Naive thymus-derived CD8-positive, alpha-beta T cell (primary cell): Measurements from ENCODE around the gene SCD. TPM values are rescaled to one million over a fixed set of nuclear protein-coding genes. Genes with fewer than 3 reads are reported as not detected.
A peak's percentile ranks its signal among the peaks of the same experiment; 100 is the strongest.

Source experiments
- ATAC-seq, 2 donors: fragments of 150-1000 bp; cut with Tn5 transposase in 1 of 2; sonication (Bioruptor Pico), chemical (Tn5 transposase) in 1 of 2; 1 replicate in 1 of 2; 2 replicates in 1 of 2; pipeline ENCODE4 v1.10.0; 2021; ENCODE audit warnings: mild to moderate bottlenecking in 2 of 2, moderate library complexity in 2 of 2
- POLR2A ChIA-PET: fragments of 350-600 bp; sonication (Branson Sonifier 250); formaldehyde crosslinking; loops from one replicate; lab custom pipeline; 2021; ENCODE audit warnings: antibody characterized with exemption; lab: Charles Lee
- DNase-seq, 10 donors: peaks; one replicate each; pipeline versions ENCODE4 v3.0.0 to v3.0.0-alpha.2; 2020 to 2022
- H3K27ac Mint-ChIP-seq, 10 donors: one replicate each; pipeline ENCODE4 v1.8.0; 2020 to 2022; ENCODE audit warnings: mild to moderate bottlenecking in 10 of 10, mixed read lengths in 10 of 10, moderate library complexity in 4 of 10, inconsistent platforms in 1 of 10
- H3K27me3 Mint-ChIP-seq, 5 donors: one replicate each; pipeline ENCODE4 v1.8.0; 2021 to 2022; ENCODE audit warnings: mixed read lengths in 5 of 5
- H3K36me3 Mint-ChIP-seq, 3 donors: one replicate each; pipeline ENCODE4 v1.8.0; 2020 to 2022; ENCODE audit warnings: mixed read lengths in 3 of 3, mild to moderate bottlenecking in 2 of 3, inconsistent platforms in 1 of 3
- H3K4me1 Mint-ChIP-seq, 4 donors: one replicate each; pipeline ENCODE4 v1.8.0; 2021 to 2022; ENCODE audit warnings: mixed read lengths in 4 of 4
- H3K4me3 Mint-ChIP-seq, 10 donors: one replicate each; pipeline ENCODE4 v1.8.0; 2020 to 2022; ENCODE audit warnings: mild to moderate bottlenecking in 10 of 10, mixed read lengths in 10 of 10, moderate library complexity in 6 of 10, inconsistent platforms in 1 of 10
- H3K9me3 Mint-ChIP-seq, 9 donors: one replicate each; pipeline ENCODE4 v1.8.0; 2020 to 2022; ENCODE audit warnings: mixed read lengths in 9 of 9, mild to moderate bottlenecking in 3 of 9, inconsistent platforms in 1 of 9, moderate library complexity in 1 of 9
- polyA plus RNA-seq, 3 donors: library from polyadenylated mRNA; unstranded; fragments of 300-500 nt; fragmentation: Illumina TruSeq; gene quantifications; one replicate each; pipeline ENCODE4 v1.2.3, GENCODE V29; 2021
- total RNA-seq, 8 experiments: library from RNA in 2 of 8; stranded (reverse) in 2 of 8; gene quantifications; one replicate each; pipeline ENCODE4 v1.2.3 and lab custom pipeline; 2021 to 2026

SCD gene
- total and polyA plus RNA-seq, 5 experiments from 2014 or later: 1.4 to 5.5 (median 2.8) TPM

GRCh38 chr10:100327007-100327717, 19.9 kb upstream of the SCD start:
- peak overlapping the region in 9 of 10 donors; percentile 6 to 82 (median 51) for H3K27ac Mint-ChIP-seq
- no peaks in the 10 kb centered on the region for H3K36me3 Mint-ChIP-seq
- DNase-seq (peak in 6 of 10 donors; percentile 12 to 65 (median 34)), ATAC-seq (peak; percentile 95 to 99)
- peaks cover 1 to 21% (median 12%) of the 10 kb centered on the region in 5 donors for H3K27me3 Mint-ChIP-seq
- POLR2A ChIA-PET: interaction anchor here (0.6 to 1.2 kb wide), 3 partner anchors 40 to 714 kb away, joined by 3 read pairs; no protein-coding TSS in a partner anchor
- peaks cover 10 to 18% (median 14%) of the 10 kb centered on the region in 4 donors for H3K4me1 Mint-ChIP-seq
- H3K9me3 Mint-ChIP-seq: no peaks in the 10 kb centered on the region
- peak overlapping the region in 1 of 10 donors; percentile 19 for H3K4me3 Mint-ChIP-seq

DNA sequence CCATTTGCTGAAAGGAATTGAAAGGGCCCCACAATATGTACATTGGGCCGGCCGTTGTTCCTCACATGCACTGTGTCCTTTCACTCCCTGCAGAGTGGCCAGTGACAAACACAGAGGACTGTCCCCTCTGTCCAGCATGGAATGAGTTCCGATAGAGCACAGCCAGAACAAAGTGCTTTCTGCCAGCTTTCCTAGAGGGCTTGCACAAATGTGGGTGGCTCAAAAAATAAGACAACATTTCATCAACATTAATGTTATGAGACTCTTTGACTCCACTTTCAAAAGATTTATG, 19.4 kb upstream of the SCD start:
- peaks cover 1 to 22% (median 12%) of the 10 kb centered on the region in 5 donors for H3K27me3 Mint-ChIP-seq
- no peak for DNase-seq
- POLR2A ChIA-PET: interaction anchor here (0.6 kb wide), 1 partner anchor 713 kb away, joined by 3 read pairs; no protein-coding TSS in a partner anchor
- no peak overlapping the region for H3K4me3 Mint-ChIP-seq
- no peak for ATAC-seq
- H3K36me3 Mint-ChIP-seq: no peaks in the 10 kb centered on the region
- H3K27ac Mint-ChIP-seq: no peak overlapping the region
- H3K4me1 Mint-ChIP-seq: peaks cover 10 to 18% (median 14%) of the 10 kb centered on the region in 4 donors
- no peaks in the 10 kb centered on the region for H3K9me3 Mint-ChIP-seq

- H3K4me3 Mint-ChIP-seq: no peak overlapping the region
- ATAC-seq (no peak), DNase-seq (no peak)
- POLR2A ChIA-PET: no interaction called here
- peaks cover 1 to 22% (median 16%) of the 10 kb centered on the region in 5 donors for H3K27me3 Mint-ChIP-seq
- peaks cover 10 to 18% (median 14%) of the 10 kb centered on the region in 4 donors for H3K4me1 Mint-ChIP-seq
- H3K36me3 Mint-ChIP-seq: no peaks in the 10 kb centered on the region
- no peaks in the 10 kb centered on the region for H3K9me3 Mint-ChIP-seq
- no peak overlapping the region for H3K27ac Mint-ChIP-seq
Observed at GRCh38 chr10:100328198-100328597, 18.8 kb upstream of the SCD start.

- H3K27ac Mint-ChIP-seq: peak within 1 kb of the TSS in 2 of 10 donors; percentile 46 to 60
- ATAC-seq: no peak
Observed at GRCh38 chr10:100330079-100330478, 17.0 kb upstream of the SCD start, which contains the start of gene PKD2L1. Gene PKD2L1, minus strand, starts transcription at chr10:100330228. Its CDS starts 125 bp downstream, at chr10:100330103.

DNA sequence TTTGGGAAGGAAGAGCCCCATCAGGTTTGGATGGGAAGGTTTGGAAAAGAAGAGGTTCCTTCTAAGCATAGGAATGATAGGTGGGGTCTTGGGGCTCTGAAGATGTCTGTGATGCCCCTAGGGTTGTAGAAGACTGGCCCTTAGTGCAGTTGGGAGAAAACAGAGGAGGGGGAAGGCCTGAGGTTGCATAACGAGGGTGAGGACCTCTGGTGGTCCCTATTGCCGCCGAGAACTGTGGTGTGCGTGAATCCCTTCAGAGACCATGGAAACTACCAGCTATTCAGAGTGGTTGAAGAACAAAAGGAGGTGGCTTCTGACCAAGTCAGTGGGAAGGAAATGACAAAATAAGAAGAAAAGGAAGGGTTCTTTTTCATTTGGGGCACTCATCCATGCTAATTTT, 13.9 kb upstream of the SCD start:
- Mint-ChIP-seq H3K9me3 (no peaks in the 10 kb centered on the region), H3K27ac (no peak overlapping the region), H3K27me3 (peaks cover 1 to 21% (median 16%) of the 10 kb centered on the region in 5 donors), H3K4me3 (no peak overlapping the region), H3K36me3 (no peaks in the 10 kb centered on the region), H3K4me1 (peaks cover 0 to 3% (median under 1%) of the 10 kb centered on the region in 4 donors)
- DNase-seq: no peak
- POLR2A ChIA-PET: interaction anchor here (0.9 to 1.3 kb wide), 2 partner anchors 101 to 179 kb away, joined by 7 to 11 read pairs; no protein-coding TSS in a partner anchor
- ATAC-seq: no peak

More at GRCh38 chr10:100330079-100330478, 17.0 kb upstream of the SCD start, which contains the start of gene PKD2L1:
- Mint-ChIP-seq H3K27me3 (peaks cover 1 to 22% (median 16%) of the 10 kb centered on the region in 5 donors), H3K4me1 (peaks cover 10 to 18% (median 14%) of the 10 kb centered on the region in 4 donors), H3K36me3 (no peaks in the 10 kb centered on the region), H3K4me3 (no peak within 1 kb of the TSS), H3K9me3 (no peaks in the 10 kb centered on the region)
- DNase-seq: no peak
- POLR2A ChIA-PET: interaction anchor here (0.6 kb wide), 1 partner anchor 184 kb away, joined by 3 read pairs; no protein-coding TSS in a partner anchor

DNA sequence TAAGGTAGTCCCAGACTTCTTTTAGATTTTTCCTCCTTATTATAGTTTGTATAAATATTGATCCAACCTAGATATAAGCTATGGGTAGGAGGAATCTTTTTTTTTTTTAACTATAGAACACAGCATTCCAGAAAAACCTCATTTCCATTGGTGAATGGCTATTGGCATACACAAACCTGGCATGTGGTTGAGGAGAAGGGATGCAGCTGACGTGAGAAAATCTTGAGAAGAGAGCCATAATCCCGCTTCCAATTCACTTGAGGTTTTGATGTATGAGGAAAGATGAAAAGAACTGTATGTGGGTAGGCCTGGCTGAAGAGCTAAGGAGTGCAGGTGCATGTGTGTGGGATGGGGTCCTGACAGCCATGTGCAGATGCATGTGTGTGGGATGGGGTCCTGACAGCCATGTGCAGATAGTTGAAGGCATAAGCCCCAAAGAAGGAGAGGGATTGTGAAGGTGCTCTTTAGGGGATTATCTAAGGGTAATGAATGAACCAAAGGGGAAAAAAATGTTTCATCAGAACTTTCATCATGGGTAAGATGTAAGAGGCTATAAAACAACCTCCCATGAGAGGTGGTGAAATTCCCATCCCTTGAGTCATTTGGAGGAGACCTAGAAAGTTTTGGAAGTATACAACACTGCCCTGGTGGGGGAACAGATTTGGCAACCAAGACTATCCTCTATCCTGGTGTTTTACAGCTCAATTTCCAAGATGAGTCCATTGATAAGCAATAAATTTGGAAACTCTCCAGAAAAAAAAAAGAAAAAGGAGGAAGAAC, 13.2 kb upstream of the SCD start:
- Mint-ChIP-seq H3K27me3 (peaks cover under 1 to 17% (median 16%) of the 10 kb centered on the region in 5 donors), H3K9me3 (no peaks in the 10 kb centered on the region), H3K4me3 (no peak overlapping the region), H3K27ac (no peak overlapping the region), H3K36me3 (no peaks in the 10 kb centered on the region), H3K4me1 (peaks cover 0 to 6% (median 2%) of the 10 kb centered on the region in 4 donors)
- POLR2A ChIA-PET: no interaction called here
- ATAC-seq: no peak
- DNase-seq: no peak

GRCh38 chr10:100334762-100335161, 12.3 kb upstream of the SCD start:
- no peaks in the 10 kb centered on the region for H3K9me3 Mint-ChIP-seq
- H3K36me3 Mint-ChIP-seq: no peaks in the 10 kb centered on the region
- POLR2A ChIA-PET: no interaction called here
- ATAC-seq (no peak), DNase-seq (no peak)
- no peak overlapping the region for H3K4me3 Mint-ChIP-seq
- peaks cover 0 to 12% (median 8%) of the 10 kb centered on the region in 5 donors for H3K27me3 Mint-ChIP-seq
- peaks cover 0 to 13% (median 5%) of the 10 kb centered on the region in 4 donors for H3K4me1 Mint-ChIP-seq
- H3K27ac Mint-ChIP-seq: no peak overlapping the region

GRCh38 chr10:100338434-100339036, 8.5 kb upstream of the SCD start:
- Mint-ChIP-seq H3K4me1 (peaks cover 0 to 13% (median 5%) of the 10 kb centered on the region in 4 donors), H3K36me3 (no peaks in the 10 kb centered on the region), H3K27ac (peak overlapping the region in 4 of 10 donors; percentile 32 to 86 (median 78)), H3K4me3 (no peak overlapping the region), H3K27me3 (peaks cover 0 to 1% (median 0%) of the 10 kb centered on the region in 5 donors), H3K9me3 (no peaks in the 10 kb centered on the region)
- ATAC-seq: peak; percentile 87 to 92
- peak; percentile 59 to 86 (median 76) for DNase-seq
- POLR2A ChIA-PET: interaction anchor here (0.5 to 1.2 kb wide), 4 partner anchors 92 to 170 kb away, joined by 3 to 4 read pairs (median 4); no protein-coding TSS in a partner anchor

DNA sequence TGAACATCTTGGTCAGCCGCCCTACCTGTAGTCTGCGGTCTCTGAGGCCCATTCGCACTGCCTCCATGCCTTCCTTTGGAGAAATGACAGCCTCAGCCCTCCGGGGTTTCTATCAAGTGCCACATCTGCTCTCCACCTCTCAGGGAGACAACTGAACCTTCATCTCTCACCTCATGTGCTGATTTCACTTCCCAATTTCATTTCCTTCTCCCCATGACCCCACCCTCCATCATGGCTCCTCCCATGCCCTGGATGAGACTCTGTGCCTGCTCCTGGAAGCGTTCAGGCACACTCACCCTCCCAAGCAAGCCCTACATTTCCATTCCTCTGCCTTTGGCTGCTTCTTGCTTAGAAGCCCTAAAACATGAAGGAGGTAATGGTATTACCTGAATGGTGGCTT, 7.8 kb upstream of the SCD start:
- POLR2A ChIA-PET: interaction anchor here (1.0 to 1.2 kb wide), 3 partner anchors 91 to 170 kb away, joined by 3 to 4 read pairs (median 3); no protein-coding TSS in a partner anchor
- peak overlapping the region in 1 of 10 donors; percentile 29 for H3K4me3 Mint-ChIP-seq
- H3K9me3 Mint-ChIP-seq: no peaks in the 10 kb centered on the region
- DNase-seq: no peak
- no peaks in the 10 kb centered on the region for H3K36me3 Mint-ChIP-seq
- peak overlapping the region in 3 of 10 donors; percentile 32 to 90 (median 33) for H3K27ac Mint-ChIP-seq
- peaks cover 0 to 13% (median 5%) of the 10 kb centered on the region in 4 donors for H3K4me1 Mint-ChIP-seq
- H3K27me3 Mint-ChIP-seq: peaks cover 0 to 1% (median 0%) of the 10 kb centered on the region in 5 donors
- no peak for ATAC-seq

- H3K4me3 Mint-ChIP-seq: no peak overlapping the region
- POLR2A ChIA-PET: interaction anchor here (0.6 kb wide), 1 partner anchor 95 kb away, joined by 6 read pairs; no protein-coding TSS in a partner anchor
Observed at GRCh38 chr10:100340948-100341847, 5.8 kb upstream of the SCD start.

GRCh38 chr10:100341953-100342626, 4.9 kb upstream of the SCD start:
- Mint-ChIP-seq H3K27ac (peak overlapping the region in 3 of 10 donors; percentile 6 to 22 (median 12)), H3K9me3 (no peaks in the 10 kb centered on the region), H3K27me3 (no peaks in the 10 kb centered on the region), H3K4me1 (peaks cover 8 to 22% (median 13%) of the 10 kb centered on the region in 4 donors), H3K36me3 (no peaks in the 10 kb centered on the region), H3K4me3 (no peak overlapping the region)
- ATAC-seq (peak; percentile 27 to 49), DNase-seq (peak in 7 of 10 donors; percentile 28 to 54 (median 38))
- POLR2A ChIA-PET: no interaction called here

More at GRCh38 chr10:100340948-100341847, 5.8 kb upstream of the SCD start:
- DNase-seq: no peak
- ATAC-seq: no peak
- peaks cover 0 to 1% (median 0%) of the 10 kb centered on the region in 5 donors for H3K27me3 Mint-ChIP-seq
- peak overlapping the region in 1 of 10 donors; percentile 20 for H3K27ac Mint-ChIP-seq
- H3K9me3 Mint-ChIP-seq: no peaks in the 10 kb centered on the region
- peaks cover 7 to 20% (median 11%) of the 10 kb centered on the region in 4 donors for H3K4me1 Mint-ChIP-seq
- H3K36me3 Mint-ChIP-seq: no peaks in the 10 kb centered on the region
